Astrocyte of the spinal cord (primary cell): ENCODE data around the gene MZB1.

Experiments used
- DNase-seq: peaks from one replicate; pipeline ENCODE4 v3.0.0; 2011; ENCODE audit warnings: low read depth, low spot score
- H3K4me3 ChIP-seq: 2 replicates; pipeline ENCODE4 v1.5.1; 2011; ENCODE audit warnings: low read depth, mild to moderate bottlenecking, low read length, moderate library complexity
- CTCF ChIP-seq: IDR thresholded peaks from 2 replicates; pipeline ENCODE4 v1.5.1; 2012; ENCODE audit warnings: low read depth, mild to moderate bottlenecking, low read length, inconsistent platforms
- in situ Hi-C: cut with HindIII; loops from 2 replicates; pipeline ENCODE4 v1.10.0; 2017; ENCODE audit warnings: low sequenced_read_pairs

Gene MZB1

GRCh38 chr5:139378101-139378825 is 11.4 kb downstream of the MZB1 start:
- TF ChIP-seq CTCF = no peak
- in situ Hi-C loops = no loop called here

GRCh38 chr5:139377226-139377625 is 12.5 kb downstream of the MZB1 start:
- H3K4me3 ChIP-seq = no peak overlapping the region
- in situ Hi-C loops = no loop called here
- no peak for DNase-seq
- TF ChIP-seq CTCF = no peak

More at GRCh38 chr5:139378101-139378825, 11.4 kb downstream of the MZB1 start:
- H3K4me3 ChIP-seq = no peak overlapping the region
- DNase-seq = no peak

GRCh38 chr5:139376364-139376763 is 13.3 kb downstream of the MZB1 start:
- no peak for TF ChIP-seq CTCF
- DNase-seq = no peak
- no peak overlapping the region for H3K4me3 ChIP-seq
- in situ Hi-C loops = no loop called here

GRCh38 chr5:139374909-139375308 is 14.8 kb downstream of the MZB1 start:
- TF ChIP-seq CTCF = no peak
- no peak overlapping the region for H3K4me3 ChIP-seq
- DNase-seq = no peak
- in situ Hi-C loops = no loop called here

- in situ Hi-C loops = no loop called here
- DNase-seq = peak; percentile 42
- H3K4me3 ChIP-seq = no peak overlapping the region
- no peak for TF ChIP-seq CTCF
These were observed 18.0 kb downstream of the MZB1 start for GRCh38 chr5:139371482-139372435.

- no peak overlapping the region for H3K4me3 ChIP-seq
- in situ Hi-C loops = no loop called here
- DNase-seq = peak; percentile 81
- no peak for TF ChIP-seq CTCF
These were observed 20.5 kb downstream of the MZB1 start for GRCh38 chr5:139369181-139369580.
